ENCODE results near the gene SAMD4B.

DNA sequence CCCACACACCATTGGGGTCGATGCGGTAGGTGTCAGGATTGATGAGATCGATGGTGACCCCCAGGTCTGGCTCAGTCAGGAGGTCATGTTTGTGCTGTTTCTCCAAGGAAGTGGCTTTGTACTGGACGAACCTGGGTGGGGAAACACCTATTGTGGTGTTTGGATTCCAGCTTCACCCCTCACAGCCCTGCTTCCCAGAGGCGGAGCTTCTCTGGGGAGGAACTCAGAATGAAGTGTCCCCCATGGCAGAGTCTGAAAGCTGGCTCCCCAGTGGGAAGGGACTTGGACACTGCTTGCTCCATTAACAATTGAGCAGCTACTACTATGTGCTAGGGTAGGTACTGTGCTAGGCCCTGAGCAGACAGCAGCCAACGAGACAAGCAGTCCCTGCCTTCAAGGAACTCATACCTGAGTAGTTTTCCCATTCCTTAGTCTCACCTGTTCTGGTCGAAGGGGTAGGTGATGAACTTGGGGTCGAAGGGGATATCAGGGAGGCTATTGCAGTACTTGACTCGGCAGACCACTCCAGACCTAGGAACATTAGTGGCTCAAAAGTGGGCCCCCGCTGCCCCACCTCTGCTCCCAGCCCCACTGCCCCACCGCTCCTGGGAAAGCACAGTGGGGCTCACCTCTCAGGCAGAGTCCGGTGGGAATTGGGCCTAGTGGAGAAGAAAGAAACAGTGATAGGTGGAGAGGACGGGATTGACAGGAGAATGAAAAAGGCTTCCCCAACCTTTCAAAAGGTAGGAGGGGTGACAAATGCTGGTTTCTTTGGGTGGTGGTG is 47.6 kb downstream of the SAMD4B start:
- TF ChIP-seq CTCF (conservative IDR thresholded peaks at IDR 0.05; ENCODE audit: low read depth in 2 of 2) (no peak), REST (IDR thresholded peaks at IDR 0.05; ENCODE audit: unreplicated experiment) (no peak), POLR2AphosphoS5 (IDR thresholded peaks at IDR 0.05; ENCODE audit: low read depth) (no peak), EZH2 (IDR thresholded peaks at IDR 0.05; ENCODE audit: low read depth, unreplicated experiment) (no peak), ZNF114 (CRISPR knock-in tag; IDR thresholded peaks at IDR 0.05) (no peak)

All from GM23338 (cell line).